HS-5 (cell line): ENCODE measurements around the gene KAZN.

ENCODE experiments used
- DNase-seq: peaks from one replicate; pipeline ENCODE4 v3.0.0-alpha.2; 2012; ENCODE audit warnings: low read depth

KAZN gene

GRCh38 chr1:14800014-14800413 lies 201.5 kb downstream of the KAZN start:
- DNase-seq, result no peak

GRCh38 chr1:14800500-14801076 lies 202.1 kb downstream of the KAZN start:
- no peak for DNase-seq

- no peak for DNase-seq
These were observed 204.7 kb downstream of the KAZN start for GRCh38 chr1:14803002-14803789.

DNA sequence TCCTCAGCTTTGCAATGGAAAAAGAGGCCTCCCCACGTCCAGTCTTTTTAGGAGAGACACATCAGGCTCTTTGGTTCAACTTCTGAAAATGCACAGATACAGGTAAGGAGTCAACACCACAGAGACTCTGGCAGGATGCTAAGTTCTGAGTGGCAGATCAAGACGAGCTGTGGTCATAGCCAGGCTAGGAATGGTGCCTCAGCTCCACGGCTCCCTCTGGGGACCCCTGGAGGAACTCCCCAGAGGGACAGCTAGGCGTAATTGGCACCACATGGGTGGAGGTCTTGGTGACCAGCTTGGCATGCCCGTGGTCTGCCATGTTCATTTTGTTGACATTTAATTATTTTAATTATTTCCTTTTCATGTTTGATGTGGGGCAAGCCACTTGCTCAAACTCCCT lies 206.1 kb downstream of the KAZN start:
- DNase-seq, result no peak

GRCh38 chr1:14806772-14807171 lies 208.3 kb downstream of the KAZN start:
- no peak for DNase-seq

DNA sequence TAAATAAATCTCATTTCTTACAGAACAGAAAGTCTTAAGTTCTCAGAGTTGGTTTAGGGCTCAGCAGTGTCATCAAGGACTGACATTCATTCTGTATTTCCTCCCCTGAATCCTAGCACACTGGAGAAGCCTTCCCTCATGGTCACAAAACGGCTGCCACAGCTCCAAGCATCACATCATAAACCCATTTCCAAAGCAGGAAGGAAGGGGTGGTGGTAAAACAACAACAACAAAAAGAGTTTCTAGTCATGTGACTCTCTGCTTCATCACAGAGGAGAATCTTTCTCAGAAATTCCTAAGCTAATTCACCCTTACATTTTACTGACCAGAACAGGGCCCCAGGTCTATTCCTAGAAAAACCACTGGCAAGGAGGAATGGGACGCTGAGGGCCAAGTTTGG lies 210.3 kb downstream of the KAZN start:
- no peak for DNase-seq

DNA sequence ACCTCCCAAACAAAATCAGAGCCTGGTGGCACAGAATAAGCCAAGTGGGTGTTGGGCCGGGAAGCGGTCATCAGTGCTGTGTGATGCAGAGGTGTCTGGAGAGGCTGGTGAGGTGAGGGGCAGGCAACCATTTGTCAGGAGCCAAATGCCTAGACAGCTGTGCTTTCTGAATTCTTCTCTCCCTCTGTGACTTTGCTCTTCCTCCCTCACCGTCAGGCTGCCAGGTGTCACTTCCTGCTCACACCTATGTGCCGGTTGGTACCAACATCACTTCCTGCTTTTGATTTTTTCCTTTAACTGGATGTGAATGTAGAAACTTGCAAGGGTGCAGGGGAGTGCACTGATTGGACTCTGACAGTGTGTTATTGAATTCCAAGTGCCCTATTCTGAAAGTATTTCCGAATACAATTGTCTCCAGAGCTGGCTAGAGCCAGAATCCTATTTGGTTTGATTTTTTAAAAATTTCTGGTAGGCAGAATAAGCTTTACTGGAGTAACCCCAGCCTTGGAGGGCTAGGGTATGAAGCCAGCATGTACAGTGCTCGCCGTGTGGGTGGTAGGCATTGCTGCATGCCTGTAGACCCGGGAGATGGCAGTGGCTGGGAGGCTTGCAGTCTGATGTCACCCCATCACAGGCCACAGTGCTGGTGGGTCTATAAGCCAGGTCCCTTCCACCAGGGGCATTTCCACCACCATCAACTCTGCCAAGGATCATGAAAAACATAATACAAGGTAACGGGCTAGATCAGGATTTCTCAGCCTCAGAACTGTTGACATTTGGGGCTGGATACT lies 210.9 kb downstream of the KAZN start:
- no peak for DNase-seq

GRCh38 chr1:14810595-14811361 lies 212.3 kb downstream of the KAZN start:
- DNase-seq, result no peak

DNA sequence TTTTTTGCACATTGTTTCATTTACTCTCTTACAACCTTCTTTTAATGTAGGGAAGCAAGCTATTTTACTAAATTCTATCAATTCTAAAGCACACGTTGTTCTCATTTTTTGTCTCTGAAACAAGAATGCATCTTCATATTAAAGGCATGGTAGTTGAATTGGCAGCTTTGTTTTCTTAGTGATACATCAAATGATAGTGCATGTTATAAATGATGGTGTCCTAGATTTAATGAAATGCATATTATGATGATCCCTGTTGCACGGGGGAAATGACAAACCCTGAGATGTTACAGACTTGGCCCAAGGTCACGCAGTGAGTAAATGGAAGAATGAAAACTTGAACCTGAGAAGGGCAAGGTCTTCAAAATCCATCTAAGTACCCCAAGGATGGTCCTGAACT lies 213.1 kb downstream of the KAZN start:
- DNase-seq, result no peak

GRCh38 chr1:14812189-14812588 lies 213.7 kb downstream of the KAZN start:
- no peak for DNase-seq

- DNase-seq, result no peak
These were observed 216.8 kb downstream of the KAZN start for GRCh38 chr1:14815175-14815877.

DNA sequence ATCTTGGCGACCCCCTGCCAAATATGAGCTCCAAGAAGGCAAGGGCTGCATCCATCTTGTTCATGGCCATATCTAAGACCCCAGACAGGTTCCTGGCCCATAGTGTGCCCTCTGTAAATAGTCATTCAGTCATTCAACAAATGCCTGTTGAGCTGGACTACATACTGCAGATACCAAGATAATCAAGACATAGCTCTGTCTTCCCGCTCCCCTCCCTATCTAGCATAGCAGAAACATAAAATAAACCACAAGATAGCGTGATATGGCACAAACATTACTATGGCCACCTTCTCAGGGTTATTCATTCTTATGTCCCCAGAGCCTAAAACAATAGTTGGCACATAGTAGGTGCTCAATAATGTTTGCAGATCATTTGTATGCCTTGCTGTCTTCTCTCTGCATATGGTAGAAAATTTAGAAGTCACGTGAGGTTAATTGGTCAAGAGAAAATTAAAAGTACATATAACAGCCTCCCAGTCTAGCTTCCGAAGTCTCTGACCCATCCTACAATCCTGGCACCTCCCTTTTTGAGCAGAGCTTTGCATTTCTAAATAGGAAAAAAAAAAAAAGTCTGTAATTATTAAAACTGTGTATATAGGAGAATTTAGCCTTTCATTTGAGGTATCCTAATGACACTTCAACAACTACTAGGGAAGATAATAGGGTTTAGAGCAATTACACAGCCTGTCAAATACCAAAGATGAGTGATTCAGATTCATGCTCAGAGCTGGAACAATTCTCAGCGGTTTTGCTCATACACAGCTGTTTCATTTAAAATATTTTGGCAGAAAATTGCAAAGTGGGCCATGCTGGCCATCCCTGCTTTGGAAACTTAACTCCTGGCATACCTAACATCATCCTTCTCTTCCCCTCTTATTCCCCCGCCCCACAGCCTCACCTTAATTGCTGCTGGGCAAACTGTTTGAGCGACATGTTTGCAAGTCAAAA lies 219.0 kb downstream of the KAZN start:
- no peak for DNase-seq

GRCh38 chr1:14820295-14821085 lies 222.0 kb downstream of the KAZN start:
- no peak for DNase-seq

- no peak for DNase-seq
These were observed 224.0 kb downstream of the KAZN start for GRCh38 chr1:14822493-14822892.

- no peak for DNase-seq
These were observed 224.5 kb downstream of the KAZN start for GRCh38 chr1:14822996-14823395.

GRCh38 chr1:14824314-14824915 lies 225.9 kb downstream of the KAZN start:
- no peak for DNase-seq

GRCh38 chr1:14825396-14825795 lies 226.9 kb downstream of the KAZN start:
- DNase-seq, result no peak

DNA sequence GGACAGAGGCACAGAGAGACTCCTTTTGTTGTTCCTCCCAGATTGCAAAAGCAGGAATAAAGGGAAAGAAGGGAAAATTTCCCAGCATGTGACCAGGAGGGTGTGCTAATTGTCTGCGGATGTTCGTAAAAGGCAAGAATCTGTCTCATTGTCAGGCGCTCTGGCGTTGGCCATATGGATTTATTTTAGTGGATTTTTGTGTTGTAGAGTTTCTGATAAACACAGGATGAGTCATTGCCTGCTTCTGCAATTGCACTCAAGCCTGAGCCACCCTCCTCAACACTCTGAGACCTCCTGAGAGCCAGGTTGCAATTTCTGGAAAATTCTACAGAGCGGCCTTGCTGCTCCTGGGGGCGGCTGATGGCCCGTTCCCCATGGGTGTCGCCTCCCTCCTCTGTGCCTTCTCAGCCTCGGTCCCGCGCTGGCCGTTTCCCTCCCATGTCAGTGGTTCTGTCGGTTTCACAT lies 227.7 kb downstream of the KAZN start:
- DNase-seq, result peak; percentile 79

GRCh38 chr1:14826731-14827326 lies 228.3 kb downstream of the KAZN start:
- DNase-seq, result no peak
